Stimulated activated CD4-positive, alpha-beta T cell treated with anti-CD3 and anti-CD28 coated beads, Interleukin-15, amount 100 ng/mL, for 48 hours (primary cell): Measurements from ENCODE around the gene ZSWIM6.
A peak's percentile ranks its signal among the peaks of the same experiment; 100 is the strongest.
"Not testable (repeated sequence)": the region's sequence is repeated elsewhere in the genome, so short reads cannot be mapped to it uniquely, and the experiment has no call there.

Source experiments
- DNase-seq, 2 donors: peaks; one replicate each; pipeline ENCODE4 v3.0.0-alpha.2; 2020; ENCODE audit warnings: low read depth in 2 of 2

The ZSWIM6 gene

DNA sequence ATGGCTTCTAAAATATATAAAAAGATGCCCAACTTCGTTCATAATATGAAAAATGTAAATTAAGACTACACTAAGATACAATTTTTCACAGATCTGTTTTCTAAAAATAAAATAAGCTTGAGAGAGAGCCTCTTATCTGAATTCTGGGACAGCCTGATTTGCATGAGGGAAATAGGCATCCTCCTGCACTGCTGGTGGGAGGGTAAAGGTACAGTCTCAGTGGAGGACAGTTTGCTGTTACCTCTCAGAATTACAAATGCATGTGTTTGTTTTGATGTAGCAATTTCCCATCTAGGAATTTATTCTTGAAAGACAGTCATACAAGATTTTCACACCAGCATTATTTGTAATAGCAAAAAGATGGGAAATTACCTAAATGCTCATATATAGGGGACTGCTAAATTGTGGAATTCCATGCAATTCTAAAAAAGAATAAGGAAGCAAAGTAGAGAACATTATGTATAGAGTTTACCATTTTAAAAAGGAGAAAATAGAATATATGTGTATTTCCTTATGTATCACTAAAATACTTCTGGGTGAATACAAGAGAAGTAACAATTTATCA is 75.7 kb downstream of the ZSWIM6 start:
- DNase-seq: no peak

DNA sequence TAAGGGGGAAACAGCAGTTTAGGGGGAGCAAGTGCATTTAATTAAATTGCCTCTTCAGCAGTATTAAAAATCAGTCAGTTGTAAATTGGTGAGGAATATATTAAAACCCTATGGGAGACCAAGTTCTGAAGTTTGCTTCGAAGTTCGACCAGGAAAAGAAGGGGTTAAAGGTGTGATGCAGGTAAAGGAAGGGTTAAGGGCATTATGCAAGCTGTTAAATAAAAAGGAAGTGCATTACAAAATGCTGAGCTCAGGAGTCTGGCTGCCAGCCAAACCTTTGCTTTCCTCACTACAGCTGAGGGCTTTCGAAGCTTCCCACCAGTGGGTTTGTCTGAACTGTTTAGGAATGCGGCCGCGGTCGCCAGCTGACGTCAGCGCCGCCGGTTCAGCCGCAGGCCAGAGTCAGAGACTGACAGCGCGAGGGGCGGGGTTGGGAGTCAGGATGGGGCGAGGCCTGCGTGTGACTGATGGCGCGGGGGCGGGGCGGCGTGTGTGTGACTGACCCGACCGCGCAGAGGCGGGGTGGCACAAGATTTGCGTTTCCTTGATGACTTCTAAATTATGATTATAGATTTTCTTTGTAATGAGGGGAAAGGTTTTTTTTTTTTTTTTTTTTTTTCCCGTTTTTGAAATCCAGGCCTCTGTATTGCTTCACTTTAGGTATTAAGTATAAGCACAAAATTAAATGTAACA is 76.6 kb downstream of the ZSWIM6 start:
- DNase-seq: peak; percentile 93 to 96

DNA sequence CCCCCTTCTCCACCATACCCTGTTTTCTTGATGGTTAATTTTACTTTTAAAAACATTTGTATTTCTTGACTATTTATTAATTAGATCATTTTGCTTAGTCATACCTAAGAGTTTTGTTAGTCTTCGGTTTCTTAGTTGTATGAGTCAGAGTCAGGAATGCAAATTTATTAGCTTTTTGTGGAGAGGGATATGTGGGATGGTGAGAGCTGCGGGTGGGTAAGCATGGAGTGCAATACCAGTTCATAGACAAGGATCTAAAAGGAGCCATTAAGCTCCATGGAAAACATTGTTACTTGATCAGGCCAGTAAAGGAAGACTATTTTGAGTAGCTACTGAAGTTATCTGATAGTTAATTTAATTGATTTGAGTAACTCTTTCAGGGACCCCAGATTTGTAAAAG is 77.5 kb downstream of the ZSWIM6 start:
- DNase-seq: no peak

DNA sequence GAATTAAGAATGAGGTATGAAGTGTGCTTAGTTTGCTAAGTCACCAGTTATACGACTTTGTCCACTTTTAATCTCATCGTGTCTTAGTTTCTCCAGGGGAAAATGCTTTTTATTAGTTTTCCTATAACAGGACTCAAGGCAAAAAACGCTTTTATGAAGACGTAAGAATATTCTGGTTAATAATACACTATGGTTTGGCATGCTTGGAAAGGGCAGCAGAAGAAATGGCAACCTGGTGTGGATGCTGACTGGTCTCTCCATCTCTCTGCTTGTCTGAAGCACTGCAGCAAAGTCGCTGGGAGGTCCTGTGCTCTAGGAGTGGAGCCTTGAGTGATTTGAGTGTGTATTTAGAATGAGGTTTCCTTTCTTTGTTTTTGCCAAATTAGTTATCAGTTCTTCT is 78.8 kb downstream of the ZSWIM6 start:
- no peak for DNase-seq

DNA sequence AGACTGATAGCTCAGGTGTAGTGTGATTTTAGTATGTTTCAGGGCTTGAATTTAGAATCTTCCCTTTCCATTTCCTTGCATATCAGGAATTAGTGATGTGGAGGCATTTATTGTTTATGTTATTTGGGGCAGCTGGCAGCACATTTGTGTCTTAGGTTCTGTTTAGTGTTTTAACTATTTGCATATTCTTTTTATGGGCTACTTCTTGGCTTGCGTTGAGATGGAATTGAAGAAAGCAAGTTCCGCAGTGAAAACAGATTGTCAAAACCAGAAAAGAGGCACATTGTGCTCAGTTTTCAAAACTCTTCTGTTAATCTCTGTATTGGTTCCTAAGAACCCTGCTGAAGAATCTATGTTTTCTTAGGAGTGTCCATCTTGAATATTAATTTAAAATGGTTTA is 80.3 kb downstream of the ZSWIM6 start:
- no peak for DNase-seq

DNA sequence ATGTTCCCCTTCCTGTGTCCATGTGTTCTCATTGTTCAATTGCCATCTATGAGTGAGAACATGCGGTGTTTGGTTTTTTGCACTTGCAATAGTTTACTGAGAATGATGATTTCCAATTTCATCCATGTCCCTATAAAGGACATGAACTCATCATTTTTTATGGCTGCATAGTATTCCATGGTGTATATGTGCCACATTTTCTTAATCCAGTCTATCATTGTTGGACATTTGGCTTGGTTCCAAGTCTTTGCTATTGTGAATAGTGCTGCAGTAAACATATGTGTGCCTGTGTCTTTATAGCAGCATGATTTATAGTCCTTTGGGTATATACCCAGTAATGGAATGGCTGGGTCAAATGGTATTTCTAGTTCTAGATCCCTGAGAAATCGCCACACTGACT is 81.1 kb downstream of the ZSWIM6 start:
- not testable (repeated sequence) for DNase-seq

DNA sequence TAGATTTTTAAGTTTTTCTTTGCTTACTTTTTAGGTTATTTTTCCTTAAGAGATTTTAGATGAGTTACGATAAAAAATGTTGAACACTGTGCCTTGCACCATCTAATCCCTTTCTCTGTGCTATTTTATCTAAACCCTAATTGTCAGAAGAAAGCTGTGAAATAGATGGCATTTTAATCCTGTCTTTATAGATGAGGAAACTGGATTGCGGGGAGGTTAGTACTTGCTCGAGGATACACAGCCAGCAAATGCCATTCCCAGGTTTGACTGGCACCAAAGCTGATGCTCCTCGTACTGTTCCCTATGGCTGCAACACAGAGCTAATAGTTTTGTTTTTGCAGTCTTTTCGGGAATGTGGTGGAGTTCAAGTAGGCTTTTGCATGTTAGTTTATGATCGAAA is 82.7 kb downstream of the ZSWIM6 start:
- DNase-seq: no peak

DNA sequence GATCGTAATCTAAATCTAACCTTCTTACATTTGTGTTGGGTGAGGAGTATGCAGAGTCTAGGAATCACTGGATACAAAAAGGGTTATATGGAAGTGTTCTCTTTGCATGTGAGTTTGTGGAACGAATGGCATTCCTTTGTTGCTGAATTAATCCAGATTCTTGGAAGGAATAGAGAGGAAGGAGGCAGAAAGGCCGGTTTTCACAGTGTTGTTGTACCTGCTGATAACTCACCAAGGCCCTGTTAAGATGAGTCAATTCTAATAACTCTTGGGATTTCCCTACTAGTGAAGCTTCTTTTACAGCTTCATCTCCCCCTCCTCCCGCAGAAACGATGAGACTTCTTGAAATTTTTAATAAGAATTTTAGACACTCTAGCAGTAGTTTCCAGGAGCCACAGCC is 84.0 kb downstream of the ZSWIM6 start:
- no peak for DNase-seq

DNA sequence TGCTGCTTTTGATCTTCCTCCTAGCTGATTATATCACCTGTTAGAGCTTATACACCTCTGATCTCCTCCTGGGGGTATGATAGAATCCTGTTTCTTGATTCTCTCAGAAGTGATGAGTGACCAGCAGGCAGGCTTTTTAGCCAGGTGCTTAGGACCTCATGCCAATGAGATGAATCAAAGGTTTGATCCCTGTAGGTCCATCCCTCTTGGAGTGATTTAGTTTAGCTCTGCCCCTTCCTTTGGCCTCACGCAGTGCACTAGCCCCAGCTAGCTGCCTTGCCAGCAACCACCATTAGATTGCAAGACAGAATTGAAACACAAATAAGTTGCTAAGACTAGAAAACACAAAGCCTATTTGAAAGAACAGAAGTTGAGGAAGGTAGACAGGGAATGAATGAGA is 84.4 kb downstream of the ZSWIM6 start:
- DNase-seq: no peak

DNA sequence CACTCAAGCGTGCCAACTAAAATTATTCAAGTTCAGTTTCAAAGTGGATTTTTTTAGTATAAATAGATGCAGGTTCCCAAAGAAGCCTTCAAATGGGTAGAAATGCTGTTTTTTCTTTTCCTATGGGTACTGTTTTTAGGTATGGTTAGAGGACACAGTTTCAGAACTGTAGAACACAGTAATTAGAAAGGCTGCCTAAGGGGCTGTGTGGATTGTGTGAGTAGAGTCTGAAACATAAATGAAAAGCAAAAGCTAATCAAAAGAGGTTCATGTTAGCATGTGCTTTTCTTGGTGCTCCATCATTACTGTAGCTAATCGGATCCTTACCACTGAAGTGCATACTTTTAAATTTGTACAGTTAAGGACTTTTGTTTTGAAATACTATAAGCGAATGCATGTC is 85.3 kb downstream of the ZSWIM6 start:
- no peak for DNase-seq

DNA sequence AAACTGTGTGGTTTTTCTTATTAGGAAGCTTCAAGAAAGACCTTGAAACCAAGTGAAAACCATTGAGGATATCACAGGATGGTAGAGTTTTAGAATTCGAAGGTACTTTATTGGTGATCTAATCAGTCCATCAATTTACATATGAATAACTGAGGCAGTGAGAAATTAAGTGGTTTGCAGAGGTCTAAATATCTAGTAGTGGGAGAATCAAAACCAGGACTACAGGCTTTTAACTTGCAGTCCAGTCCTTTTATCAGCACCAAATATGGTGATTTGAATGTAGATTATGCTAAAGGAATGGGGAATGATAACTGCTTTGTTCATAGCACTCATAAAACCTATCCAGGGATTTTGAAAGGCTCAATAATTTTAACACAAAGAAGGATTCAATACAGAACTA is 85.8 kb downstream of the ZSWIM6 start:
- DNase-seq: no peak

DNA sequence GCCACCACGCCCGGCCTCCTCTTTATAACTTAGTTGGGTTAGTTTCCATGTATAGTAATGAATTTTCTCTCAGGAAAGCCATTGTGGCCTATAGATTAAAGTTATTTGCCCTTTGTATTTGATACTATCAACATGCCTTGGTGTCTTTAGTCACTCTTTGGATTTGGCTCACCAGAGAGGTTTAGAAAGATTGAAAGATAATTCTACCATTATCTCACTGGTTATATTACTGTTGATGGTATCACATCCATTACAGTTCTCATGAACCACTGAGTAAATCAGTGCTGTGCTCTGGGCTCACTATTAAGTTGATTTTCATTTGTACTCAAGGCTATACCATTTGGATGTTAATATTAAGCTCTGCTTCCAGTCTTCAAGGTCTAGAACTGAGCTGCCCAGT is 87.0 kb downstream of the ZSWIM6 start:
- DNase-seq: no peak

DNA sequence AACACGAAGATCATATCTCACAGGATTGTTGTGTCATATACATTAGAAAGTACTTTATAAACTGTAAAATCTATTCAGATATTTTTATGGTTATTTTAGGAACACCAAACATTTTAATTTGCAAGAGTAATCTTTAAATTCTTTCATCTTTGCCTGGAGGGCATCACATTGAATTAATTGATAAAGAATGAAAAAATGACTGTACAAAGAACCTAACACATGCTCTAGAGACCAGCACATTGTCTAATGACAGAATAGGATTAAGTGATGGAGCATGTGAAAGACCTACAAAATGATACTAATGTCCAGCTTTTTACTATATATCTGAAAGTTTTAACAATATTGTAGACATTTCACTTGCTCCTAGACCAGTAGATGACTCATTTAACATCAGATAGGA is 88.0 kb downstream of the ZSWIM6 start:
- no peak for DNase-seq

DNA sequence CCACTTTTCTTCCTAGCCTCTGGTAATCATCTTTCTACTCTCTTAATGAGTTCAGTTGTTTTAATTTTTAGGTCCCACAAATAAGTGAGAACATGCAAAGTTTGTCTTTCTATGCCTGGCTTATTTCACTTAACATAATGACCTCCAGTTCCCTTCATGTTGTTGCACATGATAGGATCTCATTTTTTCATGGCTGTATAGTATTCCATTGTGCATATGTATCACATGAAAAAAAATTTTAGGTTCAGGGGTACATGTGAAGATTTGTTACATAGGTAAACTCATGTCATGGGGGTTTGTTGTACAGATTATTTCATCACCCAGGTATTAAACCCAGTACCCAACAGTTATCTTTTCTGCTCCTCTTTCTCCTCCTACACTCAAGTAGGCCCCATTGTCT is 89.2 kb downstream of the ZSWIM6 start:
- not testable (repeated sequence) for DNase-seq

DNA sequence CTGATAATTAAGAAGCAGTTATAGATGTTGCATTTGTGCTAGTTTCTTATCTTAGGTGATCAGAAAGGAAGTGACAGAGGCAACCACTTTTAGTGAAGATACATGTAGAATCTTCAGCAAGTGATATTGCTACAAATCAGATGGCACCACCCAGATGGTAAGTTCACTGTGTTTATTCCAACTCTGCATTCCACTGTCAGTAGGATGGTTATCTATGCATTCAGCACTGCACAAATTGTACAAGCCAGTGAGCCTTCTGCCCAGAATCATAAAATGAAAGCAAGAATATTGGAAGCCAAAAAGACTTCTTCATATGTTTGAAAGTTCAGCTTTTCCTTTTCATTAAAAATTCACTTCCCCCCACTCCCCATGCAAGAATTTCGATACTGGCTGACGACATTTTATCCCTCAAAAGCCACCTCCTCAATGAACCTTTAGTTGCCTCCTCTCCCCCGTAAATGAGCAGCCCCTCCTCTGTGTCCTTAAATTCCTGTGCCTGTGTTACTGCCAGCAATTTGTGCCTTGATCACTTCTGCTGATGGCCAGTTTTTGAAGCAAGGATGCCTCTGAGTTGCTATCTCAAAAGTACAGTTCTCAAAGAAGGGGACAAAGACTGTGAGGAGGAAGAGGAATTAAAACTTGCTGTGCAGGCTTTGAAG is 91.6 kb downstream of the ZSWIM6 start:
- no peak for DNase-seq

DNA sequence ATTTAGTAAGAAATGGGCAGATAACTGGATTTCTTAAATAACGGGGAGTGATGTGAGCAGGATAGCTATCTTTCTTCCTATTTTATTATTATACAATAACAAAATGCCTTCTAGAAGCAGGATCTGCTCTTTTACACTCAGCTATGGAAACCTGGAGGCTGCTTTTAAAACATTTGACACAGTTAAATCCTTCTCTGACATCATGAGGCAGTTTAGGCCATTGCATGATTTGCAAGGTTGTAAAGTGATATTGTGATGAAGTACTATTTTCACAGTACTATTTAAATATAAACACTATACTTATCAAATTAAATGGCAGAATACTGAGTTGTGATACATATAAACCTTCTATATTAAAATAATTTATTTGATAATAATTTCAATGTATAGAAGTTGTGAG is 93.9 kb downstream of the ZSWIM6 start:
- DNase-seq: no peak

DNA sequence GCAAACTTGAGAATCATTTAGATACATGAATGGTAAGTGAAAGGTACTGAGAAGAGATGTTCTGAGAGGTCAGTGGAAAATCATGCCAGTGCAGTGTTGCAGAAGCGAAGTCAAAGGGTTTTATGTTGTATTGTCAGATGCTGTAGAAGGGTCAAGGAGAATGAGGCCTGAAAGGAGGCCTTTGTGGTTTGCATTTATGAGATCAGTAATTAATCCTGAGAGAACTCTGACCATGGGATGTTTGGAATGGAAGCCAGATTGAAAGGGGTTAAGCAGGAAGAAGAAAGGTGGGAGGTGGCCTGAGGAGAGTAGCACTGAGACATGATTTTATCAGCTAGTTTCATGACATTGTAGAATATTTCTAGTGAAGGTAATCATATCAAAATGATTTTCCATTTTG is 97.8 kb downstream of the ZSWIM6 start:
- no peak for DNase-seq

DNA sequence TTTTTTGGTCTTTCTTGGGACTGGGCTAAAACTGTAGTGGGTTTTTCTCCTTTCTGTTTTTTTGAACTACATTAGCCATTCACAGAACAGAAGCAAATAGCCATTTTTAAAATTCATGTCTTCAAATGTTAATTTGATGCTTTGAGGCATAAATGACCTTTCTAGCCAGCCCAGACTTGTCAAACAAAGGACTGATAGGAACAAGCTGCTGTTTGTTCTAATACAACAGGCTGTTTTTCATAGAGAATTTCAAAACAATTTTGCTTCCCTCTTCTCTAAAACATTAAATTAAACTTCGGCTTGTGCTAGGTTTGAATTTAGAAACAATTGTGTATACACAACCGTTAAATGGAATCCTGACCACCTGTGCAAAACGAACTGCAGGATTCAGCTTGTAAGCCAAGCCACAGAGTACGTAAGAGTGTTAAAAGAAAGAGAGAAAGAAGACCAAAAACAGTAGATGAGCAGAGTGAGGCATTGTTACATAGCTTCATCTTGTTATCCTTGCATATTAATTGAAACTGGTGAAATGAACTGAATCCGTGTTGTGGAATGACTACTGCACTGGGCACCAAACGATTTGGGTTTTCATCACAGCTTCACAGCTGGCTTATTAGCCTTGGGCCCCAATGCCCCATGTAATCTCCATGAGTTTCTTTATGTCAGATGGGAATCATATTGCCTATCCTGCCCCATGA is 100.0 kb downstream of the ZSWIM6 start:
- DNase-seq: no peak

DNA sequence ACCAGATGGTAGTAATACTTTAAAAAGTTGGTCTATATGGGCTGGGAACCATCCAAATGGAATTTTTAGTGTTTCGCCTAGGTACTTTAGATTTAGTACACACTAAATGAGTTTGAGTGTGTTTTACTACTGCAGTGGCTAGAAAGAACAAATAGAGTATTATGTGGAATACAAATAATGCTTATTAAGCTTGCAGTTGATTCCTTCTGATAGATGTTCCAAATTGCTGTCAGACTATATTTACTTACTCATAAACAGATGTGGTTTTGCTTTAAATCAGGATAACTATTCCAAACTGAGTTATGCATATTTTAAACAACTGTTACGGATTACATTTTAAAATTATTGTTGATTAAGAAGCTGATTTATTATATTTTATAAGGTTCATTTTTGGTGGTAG is 103.3 kb downstream of the ZSWIM6 start:
- DNase-seq: no peak

DNA sequence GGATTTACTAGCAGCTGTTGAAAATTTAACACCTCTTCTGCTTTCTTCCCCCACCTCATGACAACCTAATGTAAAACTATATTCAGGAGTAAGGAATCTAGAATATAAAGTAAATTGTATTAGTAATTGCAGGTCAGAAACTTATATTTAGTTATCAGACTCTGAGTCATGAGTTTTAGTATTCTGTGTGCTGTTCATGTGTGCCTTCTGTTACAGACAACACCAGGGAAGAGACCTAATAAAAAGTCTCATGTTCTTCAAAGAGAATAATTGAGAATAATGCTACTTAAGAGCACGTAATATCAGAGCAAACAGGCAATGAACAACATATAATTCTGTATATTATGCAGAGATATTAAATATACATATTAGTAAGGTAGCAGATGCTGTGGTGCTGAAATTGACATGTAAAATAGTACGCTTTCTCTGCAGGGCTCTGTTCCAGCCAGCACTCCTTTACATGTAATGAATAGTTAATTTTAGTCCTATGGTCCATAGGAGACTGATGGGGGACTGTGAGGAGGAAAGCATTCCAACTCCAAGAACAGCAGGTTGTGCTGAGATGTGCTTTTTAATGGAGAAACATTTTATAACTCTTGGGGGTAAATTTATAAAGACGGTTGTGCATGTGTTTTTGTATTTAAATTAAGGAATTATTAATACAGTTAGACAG is 106.4 kb downstream of the ZSWIM6 start:
- DNase-seq: no peak

DNA sequence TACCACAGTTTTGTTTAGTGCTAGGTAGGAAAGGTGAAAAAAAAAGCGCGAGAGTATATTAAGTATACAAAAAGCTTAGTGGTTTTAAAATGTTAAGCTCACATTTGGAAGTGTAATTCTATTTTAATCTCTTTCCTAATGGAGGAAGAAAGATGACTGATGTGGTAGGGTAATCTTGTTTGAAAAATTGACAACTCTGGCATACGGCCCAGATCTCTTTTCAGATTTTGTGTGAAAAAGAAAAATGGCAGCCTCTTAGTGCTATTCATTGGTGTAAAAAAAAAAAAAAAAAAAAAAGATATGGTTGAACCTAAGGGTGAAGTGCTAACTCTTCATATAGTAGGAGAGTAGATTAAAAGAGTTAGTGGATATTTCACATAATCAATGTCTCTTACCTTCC is 108.0 kb downstream of the ZSWIM6 start:
- no peak for DNase-seq

DNA sequence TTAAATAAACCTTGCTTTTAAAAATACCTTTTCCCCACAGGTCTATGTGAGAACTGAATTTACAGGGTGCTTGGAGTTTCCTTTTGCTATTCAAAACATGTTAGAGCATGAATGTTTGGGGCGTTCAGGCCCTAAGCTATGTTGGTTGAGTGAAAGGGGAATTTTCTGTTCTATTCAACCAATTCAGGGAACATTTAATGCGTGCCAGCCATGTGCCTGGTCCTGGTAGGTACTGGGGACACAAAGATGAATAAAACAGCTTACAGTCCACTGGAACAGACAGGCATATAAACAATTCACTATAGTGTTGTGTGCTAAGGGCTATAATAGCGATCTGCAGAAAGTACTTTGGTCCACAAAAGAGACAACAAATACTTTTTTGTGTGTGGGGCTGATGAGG is 108.5 kb downstream of the ZSWIM6 start:
- DNase-seq: no peak
